Loucy (cell line): ENCODE measurements around the gene MGRN1.

Experiments
- H2AFZ ChIP-seq: fragments of 200-600 bp; sonication (generic); 2 replicates; pipeline ENCODE4 v1.6.0; 2016; ENCODE audit warnings: antibody characterized with exemption, mild to moderate bottlenecking, low read length, moderate library complexity
- H3F3A ChIP-seq: fragments of 200-600 bp; 2 replicates; pipeline ENCODE4 v1.6.0; 2016; ENCODE audit warnings: antibody characterized with exemption, low read depth, mild to moderate bottlenecking
- H3K27me3 ChIP-seq: fragments of 200-600 bp; sonication (generic); 2 replicates; pipeline ENCODE4 v1.6.1; 2014; ENCODE audit warnings: low read length, mild to moderate bottlenecking; ENCODE audit not compliant: insufficient read depth, poor library complexity, severe bottlenecking
- H3K36me3 ChIP-seq: fragments of 200-600 bp; sonication (generic); 2 replicates; pipeline ENCODE4 v1.6.1; 2016; ENCODE audit warnings: low read length; ENCODE audit not compliant: insufficient read depth
- H3K4me1 ChIP-seq: fragments of 200-600 bp; sonication (generic); 2 replicates; pipeline ENCODE4 v1.5.1; 2014; ENCODE audit warnings: low read length, mild to moderate bottlenecking; ENCODE audit not compliant: insufficient read depth, poor library complexity, severe bottlenecking
- H3K4me2 ChIP-seq: fragments of 200-600 bp; sonication (generic); 2 replicates; pipeline ENCODE4 v1.6.0; 2014; ENCODE audit warnings: antibody characterized with exemption, low read length, low read depth, mild to moderate bottlenecking; ENCODE audit not compliant: poor library complexity, severe bottlenecking
- H3K4me3 ChIP-seq: fragments of 200-600 bp; sonication (generic); 2 replicates; pipeline ENCODE4 v1.5.1; 2014; ENCODE audit warnings: low read length, mild to moderate bottlenecking, mixed read lengths; ENCODE audit not compliant: poor library complexity, severe bottlenecking
- H3K79me2 ChIP-seq: fragments of 200-600 bp; sonication (generic); 2 replicates; pipeline ENCODE4 v1.6.1; 2014; ENCODE audit warnings: low read length; ENCODE audit not compliant: insufficient read depth
- H3K9ac ChIP-seq: fragments of 200-600 bp; sonication (generic); 2 replicates; pipeline ENCODE4 v1.6.0; 2014; ENCODE audit warnings: mild to moderate bottlenecking, low read depth, low read length, moderate library complexity; ENCODE audit not compliant: poor library complexity, severe bottlenecking
- H3K9me2 ChIP-seq: fragments of 200-600 bp; sonication (generic); replicated peaks from 2 replicates; pipeline ENCODE4 v1.6.1; 2016; ENCODE audit warnings: low read depth, low read length, mixed read lengths
- H3K9me3 ChIP-seq: fragments of 200-600 bp; sonication (generic); 2 replicates; pipeline ENCODE4 v1.6.1; 2014; ENCODE audit warnings: mild to moderate bottlenecking, antibody characterized with exemption, low read length, low read depth; ENCODE audit not compliant: insufficient read depth
- H4K20me1 ChIP-seq: fragments of 200-600 bp; sonication (generic); 2 replicates; pipeline ENCODE4 v1.6.0; 2014; ENCODE audit warnings: antibody characterized with exemption, low read length, mild to moderate bottlenecking; ENCODE audit not compliant: insufficient read depth, poor library complexity, severe bottlenecking
- EZH2phosphoT487 ChIP-seq: fragments of 200-600 bp; IDR thresholded peaks from 2 replicates; pipeline ENCODE4 v1.6.1; 2018; ENCODE audit warnings: antibody characterized with exemption, mild to moderate bottlenecking, moderate library complexity, borderline replicate concordance
- TF ChIP-seq, protein P1 (sequence below): fragments of 200-600 bp; sonication (generic); conservative IDR thresholded peaks from 2 replicates; pipeline ENCODE4 v1.5.1; 2014; ENCODE audit warnings: mild to moderate bottlenecking, antibody characterized with exemption, low read length

The MGRN1 gene

DNA sequence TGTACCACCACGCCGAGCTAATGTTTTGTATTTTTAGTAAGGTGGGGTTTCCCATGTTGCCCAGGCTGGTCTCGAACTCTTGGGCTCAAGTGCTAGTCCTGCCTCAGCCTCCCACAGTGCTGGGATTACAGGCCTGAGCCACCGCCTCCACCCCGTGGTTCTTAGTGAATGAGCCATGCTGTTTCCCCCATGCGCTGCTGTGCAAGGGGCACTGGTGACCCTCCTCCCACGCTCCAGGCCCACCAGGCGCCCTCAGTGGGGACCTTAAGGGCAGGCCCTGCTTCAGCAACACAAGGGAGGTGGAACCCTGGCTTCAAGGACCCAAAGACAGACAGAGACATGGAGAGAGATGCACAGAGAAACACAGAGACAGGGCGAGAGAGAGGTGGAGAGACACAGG is 53.4 kb downstream of the MGRN1 start:
- H3K79me2 ChIP-seq = no peaks in the 10 kb centered on the region
- no peak overlapping the region for H3K9ac ChIP-seq
- no peaks in the 10 kb centered on the region for H3K9me3 ChIP-seq
- H3K9me2 ChIP-seq = no peaks in the 10 kb centered on the region
- H3K4me2 ChIP-seq = no peak overlapping the region
- no peaks in the 10 kb centered on the region for H3K27me3 ChIP-seq
- TF ChIP-seq, protein P1, sequence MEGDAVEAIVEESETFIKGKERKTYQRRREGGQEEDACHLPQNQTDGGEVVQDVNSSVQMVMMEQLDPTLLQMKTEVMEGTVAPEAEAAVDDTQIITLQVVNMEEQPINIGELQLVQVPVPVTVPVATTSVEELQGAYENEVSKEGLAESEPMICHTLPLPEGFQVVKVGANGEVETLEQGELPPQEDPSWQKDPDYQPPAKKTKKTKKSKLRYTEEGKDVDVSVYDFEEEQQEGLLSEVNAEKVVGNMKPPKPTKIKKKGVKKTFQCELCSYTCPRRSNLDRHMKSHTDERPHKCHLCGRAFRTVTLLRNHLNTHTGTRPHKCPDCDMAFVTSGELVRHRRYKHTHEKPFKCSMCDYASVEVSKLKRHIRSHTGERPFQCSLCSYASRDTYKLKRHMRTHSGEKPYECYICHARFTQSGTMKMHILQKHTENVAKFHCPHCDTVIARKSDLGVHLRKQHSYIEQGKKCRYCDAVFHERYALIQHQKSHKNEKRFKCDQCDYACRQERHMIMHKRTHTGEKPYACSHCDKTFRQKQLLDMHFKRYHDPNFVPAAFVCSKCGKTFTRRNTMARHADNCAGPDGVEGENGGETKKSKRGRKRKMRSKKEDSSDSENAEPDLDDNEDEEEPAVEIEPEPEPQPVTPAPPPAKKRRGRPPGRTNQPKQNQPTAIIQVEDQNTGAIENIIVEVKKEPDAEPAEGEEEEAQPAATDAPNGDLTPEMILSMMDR = no peak
- TF ChIP-seq EZH2phosphoT487 = no peak
- no peak overlapping the region for H2AFZ ChIP-seq
- H4K20me1 ChIP-seq = no peaks in the 10 kb centered on the region
- H3F3A ChIP-seq = no peaks in the 10 kb centered on the region
- peaks cover 13% of the 10 kb centered on the region for H3K4me1 ChIP-seq
- H3K36me3 ChIP-seq = no peaks in the 10 kb centered on the region
- no peak overlapping the region for H3K4me3 ChIP-seq

GRCh38 chr16:4678596-4678995 is 54.0 kb downstream of the MGRN1 start:
- peaks cover 13% of the 10 kb centered on the region for H3K4me1 ChIP-seq
- H3K4me3 ChIP-seq = no peak overlapping the region
- no peaks in the 10 kb centered on the region for H3K9me3 ChIP-seq
- no peaks in the 10 kb centered on the region for H3F3A ChIP-seq
- no peak overlapping the region for H3K9ac ChIP-seq
- H3K27me3 ChIP-seq = no peaks in the 10 kb centered on the region
- H3K79me2 ChIP-seq = no peaks in the 10 kb centered on the region
- no peaks in the 10 kb centered on the region for H4K20me1 ChIP-seq
- H3K4me2 ChIP-seq = no peak overlapping the region
- no peaks in the 10 kb centered on the region for H3K9me2 ChIP-seq
- H3K36me3 ChIP-seq = no peaks in the 10 kb centered on the region
- TF ChIP-seq EZH2phosphoT487 = no peak
- TF ChIP-seq, protein P1 = no peak
- H2AFZ ChIP-seq = no peak overlapping the region

- Histone ChIP-seq H3K4me3 (no peak overlapping the region), H3K4me1 (peaks cover 13% of the 10 kb centered on the region), H4K20me1 (no peaks in the 10 kb centered on the region), H3K27me3 (no peaks in the 10 kb centered on the region), H3K9me2 (no peaks in the 10 kb centered on the region), H3F3A (no peaks in the 10 kb centered on the region), H3K36me3 (no peaks in the 10 kb centered on the region), H3K9ac (no peak overlapping the region), H3K9me3 (no peaks in the 10 kb centered on the region), H3K4me2 (no peak overlapping the region), H2AFZ (no peak overlapping the region), H3K79me2 (no peaks in the 10 kb centered on the region)
- TF ChIP-seq, protein P1 = no peak
- TF ChIP-seq EZH2phosphoT487 = no peak
Observed at GRCh38 chr16:4679156-4679849, 54.7 kb downstream of the MGRN1 start.
